Stimulated activated CD8-positive, alpha-beta memory T cell treated with anti-CD3 and anti-CD28 coated beads, Interleukin-15, amount 100 ng/mL, for 4 hours (primary cell): ENCODE data around the gene HDDC2.

Experiments used
- DNase-seq, 2 donors: peaks; one replicate each; pipeline ENCODE4 v3.0.0-alpha.2; 2020; ENCODE audit warnings: low read depth in 2 of 2

Gene HDDC2

GRCh38 chr6:125269328-125269985 is 32.3 kb downstream of the HDDC2 start:
- no peak for DNase-seq

DNA sequence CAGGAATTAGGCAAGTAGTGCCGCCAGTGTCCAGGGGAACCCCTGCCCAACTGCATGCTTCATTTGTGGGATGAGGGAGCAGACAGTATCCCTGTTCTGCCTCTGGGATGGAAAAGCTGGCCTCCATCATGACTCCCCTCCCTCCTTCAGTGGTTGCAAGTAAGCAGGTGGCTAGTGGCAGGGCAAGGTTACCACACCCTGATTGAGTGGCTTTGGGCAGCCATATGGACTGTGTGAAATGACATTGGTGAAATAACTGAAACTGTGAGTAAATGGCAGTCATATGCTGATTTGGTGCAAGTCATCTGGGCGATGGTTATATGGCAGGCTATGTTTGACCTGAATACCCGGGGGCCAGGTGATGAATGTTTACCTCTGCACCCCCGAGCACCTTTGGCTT is 33.0 kb downstream of the HDDC2 start:
- DNase-seq = no peak

DNA sequence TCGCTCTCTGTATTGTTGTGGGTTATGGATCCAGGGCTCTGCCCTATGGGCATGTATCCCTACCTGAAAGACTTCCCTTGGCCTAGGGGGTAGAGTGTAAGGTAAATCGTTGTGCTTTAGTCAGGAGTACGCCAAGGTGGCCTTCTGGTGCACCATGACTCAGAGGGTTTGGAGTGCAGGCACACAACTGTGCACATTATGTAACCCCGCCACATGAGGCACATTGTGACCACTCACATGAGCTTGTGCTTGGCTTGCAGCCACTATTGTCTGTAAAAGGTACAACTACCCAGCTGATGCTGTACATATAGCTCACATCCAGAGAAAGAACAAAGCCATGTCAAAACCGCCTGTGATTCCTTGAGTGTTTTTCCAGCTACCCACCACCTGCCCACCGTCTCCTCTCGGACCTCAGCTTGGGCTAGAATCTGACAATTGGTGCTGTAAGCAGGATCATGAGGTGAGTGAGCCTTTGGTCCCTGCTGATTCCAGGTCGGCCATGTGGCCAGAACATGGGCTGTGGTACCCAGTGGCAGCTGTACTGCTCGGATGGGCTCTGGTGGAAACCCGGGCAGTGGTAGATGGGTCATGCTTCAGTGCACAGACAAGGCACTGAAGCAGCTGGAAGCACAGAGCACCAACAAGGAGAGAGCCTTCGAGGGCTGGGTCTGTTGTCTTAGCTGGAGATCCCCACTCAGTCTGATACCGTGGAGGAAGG is 33.8 kb downstream of the HDDC2 start:
- DNase-seq = no peak

DNA sequence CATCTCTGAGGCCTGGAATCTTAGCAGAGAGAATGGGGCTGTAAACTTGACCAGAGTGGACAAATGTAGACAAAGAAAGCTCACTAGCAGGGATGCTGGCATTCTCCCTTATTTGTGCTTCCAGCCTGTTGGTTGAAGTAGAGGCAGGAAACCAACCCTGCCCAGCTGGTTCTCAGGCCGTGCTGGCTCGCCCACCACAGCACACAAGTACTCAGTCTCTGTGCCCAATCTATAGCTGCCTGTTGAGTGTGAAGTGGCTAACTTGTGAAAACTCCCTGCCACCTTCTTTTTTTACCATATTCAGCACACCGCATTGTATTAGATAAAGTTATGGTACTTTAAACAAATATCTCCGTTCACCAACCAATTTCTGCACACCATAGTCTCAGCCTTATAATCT is 37.3 kb downstream of the HDDC2 start:
- no peak for DNase-seq

DNA sequence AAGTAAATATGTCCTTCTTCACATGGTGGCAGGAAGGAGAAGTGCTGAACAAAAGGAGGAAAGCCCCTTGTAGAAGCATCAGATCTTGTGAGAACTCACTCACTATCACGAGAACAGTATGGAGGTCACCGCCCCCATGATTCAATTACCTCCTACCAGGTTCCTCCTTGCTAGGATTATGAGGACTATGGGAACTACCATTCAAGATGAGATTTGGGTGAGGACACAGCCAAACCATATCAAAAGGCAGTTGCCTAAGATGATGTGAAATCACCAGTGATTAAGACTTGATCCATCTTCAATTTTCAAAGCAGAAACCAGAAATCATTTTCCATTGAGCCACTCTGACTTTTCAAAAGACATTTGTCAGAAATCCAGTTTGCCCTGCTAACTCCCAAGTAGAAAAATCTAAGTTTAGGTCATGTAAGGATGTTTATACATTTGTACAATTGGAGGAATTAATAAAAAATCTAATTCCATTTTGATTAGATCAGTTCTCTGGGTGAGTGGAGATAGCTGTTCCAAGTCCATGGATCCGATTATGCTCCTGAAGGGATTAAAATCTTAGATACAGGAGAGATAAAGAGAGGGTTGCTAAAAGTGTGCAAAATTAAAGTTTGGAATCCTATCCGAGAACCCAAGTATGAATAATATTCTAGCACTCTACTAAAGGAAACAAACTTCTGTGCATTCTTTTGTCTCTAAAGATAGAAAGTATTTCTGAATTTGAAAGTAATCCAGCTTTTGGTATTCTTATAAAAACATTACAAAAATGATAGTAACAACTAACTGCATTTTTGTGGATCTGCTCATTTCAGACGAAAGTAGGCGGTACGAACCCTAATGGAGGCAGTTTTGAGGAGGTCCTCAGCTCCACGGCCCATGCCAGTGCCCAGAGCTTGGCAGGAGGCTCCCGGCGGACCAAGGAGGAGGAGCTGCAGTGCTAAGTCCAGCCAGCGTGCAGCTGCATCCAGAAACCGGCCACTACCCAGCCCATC is 39.5 kb downstream of the HDDC2 start:
- no peak for DNase-seq

DNA sequence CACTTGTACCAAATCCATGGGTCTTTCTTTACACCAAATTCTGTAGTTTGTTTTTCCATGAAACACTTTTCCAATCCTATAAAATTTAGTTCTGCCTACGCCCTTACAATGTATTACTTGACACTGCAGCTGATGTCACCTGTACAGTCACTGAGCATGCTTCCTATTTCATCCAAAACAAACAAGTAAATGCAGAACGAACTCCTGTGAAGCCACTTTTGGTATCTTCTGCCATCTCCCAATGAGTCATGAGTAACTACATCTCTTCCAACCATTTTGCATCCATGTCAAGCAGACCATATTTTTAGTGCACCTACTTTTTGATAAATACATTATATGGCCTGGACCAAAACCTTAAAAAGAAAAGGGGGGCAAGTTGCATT is 42.4 kb downstream of the HDDC2 start:
- no peak for DNase-seq

GRCh38 chr6:125258651-125259353 is 43.0 kb downstream of the HDDC2 start:
- no peak for DNase-seq

GRCh38 chr6:125257351-125257750 is 44.4 kb downstream of the HDDC2 start:
- DNase-seq = no peak

DNA sequence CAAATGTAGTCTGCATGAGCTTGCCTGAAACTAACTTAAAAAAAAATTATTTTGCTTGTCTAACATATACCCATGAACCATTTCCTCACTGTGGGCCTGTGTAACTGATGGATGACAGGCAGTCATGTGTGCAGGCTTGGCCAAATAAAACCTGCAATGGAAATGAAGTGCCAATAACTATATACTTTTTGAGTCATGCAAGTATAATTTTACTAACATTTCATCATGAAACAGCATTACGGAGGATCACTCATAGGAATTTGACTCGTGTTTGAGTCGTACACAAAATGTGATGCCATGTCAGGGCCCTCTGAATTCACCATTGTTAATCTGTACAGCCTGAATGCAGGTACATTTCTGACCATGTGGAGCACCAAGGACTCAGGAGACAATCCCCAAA is 46.6 kb downstream of the HDDC2 start:
- no peak for DNase-seq

- no peak for DNase-seq
Measured at GRCh38 chr6:125254321-125254720, 47.4 kb downstream of the HDDC2 start.

- DNase-seq = no peak
Measured at GRCh38 chr6:125253881-125254280, 47.9 kb downstream of the HDDC2 start.

DNA sequence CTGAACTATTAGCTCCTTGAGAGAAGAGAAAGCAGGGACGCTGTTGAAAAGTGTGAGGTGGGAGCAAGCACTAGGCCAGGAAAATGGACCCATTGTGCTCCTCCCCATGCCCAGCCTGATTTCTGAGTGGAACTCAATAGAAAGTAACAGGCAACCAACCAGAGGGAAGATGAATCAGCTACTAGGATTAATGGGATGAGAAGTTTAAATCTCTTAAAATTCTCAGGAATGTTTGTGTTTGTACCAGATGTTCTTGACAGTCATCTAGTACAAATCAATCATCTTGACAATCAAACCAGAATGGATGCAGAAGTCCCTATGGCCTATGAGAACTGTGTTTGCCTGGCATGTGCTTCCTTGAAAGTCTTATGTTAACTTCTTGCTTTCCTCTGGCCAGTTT is 48.9 kb downstream of the HDDC2 start:
- DNase-seq = no peak

GRCh38 chr6:125251516-125252220 is 50.1 kb downstream of the HDDC2 start:
- no peak for DNase-seq

GRCh38 chr6:125250511-125250910 is 51.3 kb downstream of the HDDC2 start:
- no peak for DNase-seq

DNA sequence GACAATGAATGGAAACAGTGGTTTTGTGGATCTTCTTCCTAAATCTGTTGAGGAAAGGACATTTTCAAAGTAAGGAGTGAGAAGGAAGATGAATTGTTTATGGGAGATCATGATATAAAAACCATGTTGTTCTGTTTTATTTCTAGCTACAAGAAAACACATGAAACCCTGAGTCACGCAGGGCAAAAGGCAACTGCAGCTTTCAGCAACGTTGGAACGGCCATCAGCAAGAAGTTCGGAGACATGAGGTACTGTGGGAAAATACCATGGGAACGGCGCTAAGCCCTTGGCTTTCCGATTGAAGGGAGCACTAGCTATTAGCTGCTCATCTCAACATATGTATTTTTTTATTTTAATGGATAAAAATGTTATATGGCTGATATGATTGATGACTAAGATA is 53.6 kb downstream of the HDDC2 start:
- DNase-seq = no peak

- no peak for DNase-seq
Measured at GRCh38 chr6:125246566-125246965, 55.2 kb downstream of the HDDC2 start.

DNA sequence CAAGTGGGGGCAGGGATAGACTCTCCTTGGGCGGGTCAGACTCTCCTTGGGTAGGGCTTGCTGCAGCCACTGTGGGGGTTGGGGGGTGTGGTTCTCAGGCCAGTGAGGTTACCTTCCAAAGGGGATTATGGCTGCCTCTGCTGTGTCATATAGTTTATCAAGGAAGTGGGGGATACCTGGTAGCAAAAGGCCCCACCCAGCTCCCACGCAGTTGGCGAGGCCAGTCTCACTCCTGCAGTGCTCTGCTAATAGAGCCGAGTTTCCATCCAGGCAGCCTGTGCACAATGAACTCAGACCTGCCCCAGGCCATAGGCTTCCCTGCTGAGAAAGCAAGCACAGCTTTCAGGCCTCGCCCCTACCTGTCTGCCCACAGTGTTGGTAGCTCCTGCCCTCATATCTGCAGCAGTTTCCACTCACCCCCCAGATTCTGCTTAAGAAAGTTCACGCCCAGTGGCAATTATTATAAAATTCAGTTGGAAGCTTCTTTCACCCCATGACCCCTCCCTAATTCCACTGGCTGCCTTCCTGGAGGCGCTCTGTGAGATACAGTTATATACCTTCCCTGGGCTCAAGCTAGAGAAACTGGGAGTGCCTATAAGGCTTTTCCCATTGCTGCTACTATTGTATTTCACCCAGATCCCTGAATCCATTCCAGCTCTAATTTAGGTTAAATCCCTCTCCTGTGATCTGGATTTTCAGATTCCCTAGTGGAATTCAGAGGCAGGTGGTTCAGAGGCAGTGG is 56.1 kb downstream of the HDDC2 start:
- DNase-seq = no peak

GRCh38 chr6:125245109-125245508 is 56.7 kb downstream of the HDDC2 start:
- DNase-seq = no peak

DNA sequence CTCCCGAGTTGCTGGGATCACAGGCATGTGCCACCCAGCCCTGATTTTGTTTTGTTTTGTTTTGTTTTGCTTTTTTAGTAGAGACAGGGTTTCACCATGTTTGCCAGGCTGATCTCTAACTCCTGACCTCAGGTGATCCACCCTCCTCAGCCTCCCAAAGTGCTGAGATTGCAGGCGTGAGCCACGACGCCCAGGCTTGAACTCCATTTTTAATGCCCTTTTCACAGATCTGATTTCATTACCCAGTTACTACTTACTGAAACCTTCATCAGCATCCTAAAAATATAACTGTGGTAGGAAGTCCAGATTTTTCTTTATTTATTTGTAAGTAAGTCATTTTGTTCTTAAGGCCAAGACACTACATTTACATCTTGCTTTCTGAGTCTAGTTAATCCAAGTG is 64.0 kb downstream of the HDDC2 start:
- no peak for DNase-seq

DNA sequence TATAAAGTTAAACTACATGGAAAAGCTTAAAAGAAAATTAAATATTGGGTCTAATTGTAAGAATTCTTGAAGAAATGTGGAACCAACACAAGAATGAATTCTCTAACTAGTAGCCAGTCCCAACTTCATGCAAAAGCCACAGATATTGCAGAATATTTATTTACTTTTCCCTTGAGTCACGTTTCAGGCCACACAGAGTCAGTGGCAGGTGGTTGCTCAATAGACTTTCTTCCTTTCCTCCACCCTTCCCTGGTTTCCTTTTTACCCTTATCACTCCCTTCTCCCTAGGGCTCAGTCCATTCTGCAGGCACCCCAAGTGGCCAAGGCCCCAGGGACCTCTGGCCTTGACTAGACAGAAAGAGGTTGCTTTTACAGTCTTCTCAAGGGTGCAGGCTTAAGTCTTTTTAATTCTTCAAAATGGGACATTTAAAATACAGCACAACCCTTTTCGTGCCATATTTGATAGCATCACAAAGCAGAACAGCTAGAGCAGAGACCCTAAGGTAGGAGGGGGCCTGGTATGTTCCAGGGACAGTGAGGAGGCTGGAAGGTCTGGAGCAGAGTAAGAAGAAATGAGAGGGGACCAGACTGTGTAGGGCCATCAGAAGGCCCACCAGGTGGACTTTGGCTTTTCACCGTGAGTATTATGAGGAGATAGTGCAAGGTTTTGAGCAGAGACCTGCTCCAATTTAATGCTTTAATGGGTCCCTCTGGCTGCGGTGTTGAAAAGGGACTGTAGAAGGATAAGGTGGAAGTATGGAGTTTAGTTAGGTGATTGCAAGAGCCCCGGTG is 65.0 kb downstream of the HDDC2 start:
- no peak for DNase-seq
